ENCODE data around the gene HTR6. TPM values are rescaled to one million over a fixed set of nuclear protein-coding genes. Genes with fewer than 3 reads are reported as not detected.

Gene HTR6
- total RNA-seq, 1 experiment from 2014 or later: not detected

DNA sequence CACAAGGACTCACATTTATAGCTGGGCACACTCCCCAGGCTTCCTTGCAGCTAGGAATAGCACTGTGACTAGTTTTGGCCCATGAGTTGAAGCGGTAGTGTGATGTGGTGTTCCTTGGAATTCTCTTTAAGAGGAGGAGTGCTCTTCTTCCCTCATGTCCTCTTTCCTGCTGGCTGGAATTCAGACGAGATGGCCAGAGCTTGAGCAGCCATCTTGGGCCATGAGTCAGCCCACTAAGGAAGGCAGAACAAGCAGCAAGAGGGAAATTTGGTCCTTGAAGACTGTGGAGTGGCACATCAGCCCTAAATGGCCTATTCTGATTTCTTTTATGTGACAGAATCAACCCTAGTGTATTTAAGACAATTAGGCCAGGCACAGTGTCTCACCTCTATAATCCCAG lies 20.0 kb downstream of the HTR6 start:
- H3K27ac Mint-ChIP-seq (ENCODE audit: unreplicated experiment): no peak overlapping the region
- H3K27me3 Mint-ChIP-seq (ENCODE audit: unreplicated experiment): no peaks in the 10 kb centered on the region
- intact Hi-C loops (cut with micrococcal nuclease; ENCODE audit: unreplicated experiment): no loop called here
- H3K4me1 Mint-ChIP-seq (ENCODE audit: low read depth, unreplicated experiment): no peaks in the 10 kb centered on the region
- no TSS peak for BruUV-seq (replicated peaks)
- H3K36me3 Mint-ChIP-seq (ENCODE audit: insufficient read depth, unreplicated experiment): no peaks in the 10 kb centered on the region
- DNase-seq: no peak
- TF ChIP-seq CTCF (IDR thresholded peaks at IDR 0.05; ENCODE audit: unreplicated experiment): no peak
- no peaks in the 10 kb centered on the region for H3K9me3 Mint-ChIP-seq (ENCODE audit: low read depth, unreplicated experiment)
- no peak overlapping the region for H3K4me3 Mint-ChIP-seq (ENCODE audit: low read depth, unreplicated experiment)
- CTCF ChIA-PET: no interaction called here

GRCh38 chr1:19685994-19686393 lies 21.3 kb downstream of the HTR6 start:
- intact Hi-C loops (cut with micrococcal nuclease; ENCODE audit: unreplicated experiment): no loop called here
- BruUV-seq (replicated peaks): no TSS peak

DNA sequence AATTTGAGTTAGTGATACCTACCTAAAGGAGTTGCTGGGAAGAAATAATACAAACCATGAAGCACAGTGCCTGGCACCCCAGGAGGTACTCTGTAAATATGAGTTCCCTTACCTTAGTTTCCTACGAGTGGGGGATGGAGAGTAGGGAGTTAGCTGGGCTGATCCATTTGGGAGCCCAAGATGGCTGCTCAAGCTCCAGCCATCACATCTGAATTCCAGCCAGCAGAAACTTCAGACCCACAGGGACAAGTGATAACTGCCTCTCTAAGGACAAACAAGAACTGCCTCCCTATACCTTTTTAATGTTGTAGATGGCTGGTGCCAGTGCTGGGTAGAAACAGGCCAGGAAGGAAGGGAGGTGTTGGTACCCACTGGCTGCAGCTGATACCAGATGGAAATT lies 22.7 kb downstream of the HTR6 start:
- Mint-ChIP-seq H3K27ac (ENCODE audit: unreplicated experiment) (no peak overlapping the region), H3K36me3 (ENCODE audit: insufficient read depth, unreplicated experiment) (no peaks in the 10 kb centered on the region), H3K4me3 (ENCODE audit: low read depth, unreplicated experiment) (no peak overlapping the region), H3K9me3 (ENCODE audit: low read depth, unreplicated experiment) (no peaks in the 10 kb centered on the region), H3K4me1 (ENCODE audit: low read depth, unreplicated experiment) (no peaks in the 10 kb centered on the region), H3K27me3 (ENCODE audit: unreplicated experiment) (no peaks in the 10 kb centered on the region)
- intact Hi-C loops (cut with micrococcal nuclease; ENCODE audit: unreplicated experiment): no loop called here
- no peak for TF ChIP-seq CTCF (IDR thresholded peaks at IDR 0.05; ENCODE audit: unreplicated experiment)
- no peak for DNase-seq
- BruUV-seq (replicated peaks): no TSS peak
- CTCF ChIA-PET: no interaction called here

More at GRCh38 chr1:19685994-19686393, 21.3 kb downstream of the HTR6 start:
- CTCF ChIA-PET: no interaction called here
- Mint-ChIP-seq H3K36me3 (ENCODE audit: insufficient read depth, unreplicated experiment) (no peaks in the 10 kb centered on the region), H3K9me3 (ENCODE audit: low read depth, unreplicated experiment) (no peaks in the 10 kb centered on the region), H3K27ac (ENCODE audit: unreplicated experiment) (no peak overlapping the region), H3K27me3 (ENCODE audit: unreplicated experiment) (no peaks in the 10 kb centered on the region), H3K4me1 (ENCODE audit: low read depth, unreplicated experiment) (no peaks in the 10 kb centered on the region), H3K4me3 (ENCODE audit: low read depth, unreplicated experiment) (no peak overlapping the region)
- no peak for DNase-seq
- no peak for TF ChIP-seq CTCF (IDR thresholded peaks at IDR 0.05; ENCODE audit: unreplicated experiment)

DNA sequence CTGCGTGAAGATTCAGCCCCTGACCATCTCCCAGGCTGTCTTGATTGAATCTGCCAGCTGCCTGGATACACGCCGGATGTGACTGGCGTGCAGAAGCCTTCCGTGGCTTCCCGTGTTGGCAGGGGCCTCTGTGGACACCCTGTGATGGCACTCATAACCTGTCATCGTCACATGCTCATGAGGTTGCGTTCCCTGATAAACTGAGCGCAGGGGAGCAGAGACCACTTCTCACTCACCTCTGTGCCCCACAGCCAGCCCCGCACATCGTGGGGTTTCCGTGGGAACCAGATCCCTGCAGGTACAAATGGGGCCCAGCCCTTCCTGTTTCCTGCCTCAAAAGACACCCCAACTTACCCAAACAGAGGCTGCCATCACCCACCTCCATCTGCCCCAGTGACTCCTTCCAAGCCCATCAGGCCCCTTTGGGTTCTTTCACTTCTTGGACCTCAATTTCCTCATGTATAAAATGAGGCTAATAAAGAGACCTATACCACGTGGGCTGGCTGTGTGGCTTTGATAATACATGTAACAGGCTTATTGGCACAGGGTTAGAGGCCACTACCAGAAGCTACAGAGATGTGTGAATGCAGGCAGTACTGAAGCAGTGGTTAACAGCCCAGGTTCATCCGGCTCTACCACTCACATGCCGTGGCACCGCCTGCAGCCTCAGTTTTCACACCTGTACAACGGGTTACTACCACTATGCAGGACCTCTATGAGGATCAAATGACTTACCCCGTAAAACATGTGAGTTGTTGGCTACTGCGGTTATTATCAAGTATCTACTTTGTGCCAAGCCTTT lies 23.6 kb downstream of the HTR6 start:
- H3K36me3 Mint-ChIP-seq (ENCODE audit: insufficient read depth, unreplicated experiment): no peaks in the 10 kb centered on the region
- intact Hi-C loops (cut with micrococcal nuclease; ENCODE audit: unreplicated experiment): no loop called here
- DNase-seq: no peak
- no peaks in the 10 kb centered on the region for H3K9me3 Mint-ChIP-seq (ENCODE audit: low read depth, unreplicated experiment)
- TF ChIP-seq CTCF (IDR thresholded peaks at IDR 0.05; ENCODE audit: unreplicated experiment): no peak
- no peaks in the 10 kb centered on the region for H3K4me1 Mint-ChIP-seq (ENCODE audit: low read depth, unreplicated experiment)
- H3K27me3 Mint-ChIP-seq (ENCODE audit: unreplicated experiment): no peaks in the 10 kb centered on the region
- H3K4me3 Mint-ChIP-seq (ENCODE audit: low read depth, unreplicated experiment): no peak overlapping the region
- no TSS peak for BruUV-seq (replicated peaks)
- CTCF ChIA-PET: no interaction called here
- H3K27ac Mint-ChIP-seq (ENCODE audit: unreplicated experiment): no peak overlapping the region
